Hematopoietic multipotent progenitor cell treated with erythropoietin and hydrocortisone succinate and interleukin-3 and kit ligand, for 4 days (in vitro differentiated cells): ENCODE results near the gene CNOT6L.
A peak's percentile ranks its signal among the peaks of the same experiment; 100 is the strongest.

ENCODE experiments used
- DNase-seq: peaks from one replicate; pipeline ENCODE4 v3.0.0-alpha.2; 2015

Gene CNOT6L

GRCh38 chr4:77818602-77819403 is at the start of gene CNOT6L:
Gene CNOT6L (minus strand): TSS chr4:77819368. CDS start chr4:77819308, 60 bp downstream.
- peak; percentile 85 for DNase-seq

- no peak for DNase-seq
Measured at GRCh38 chr4:77865259-77865658, 46.1 kb upstream of the CNOT6L start.

- peak; percentile 54 for DNase-seq
Measured at GRCh38 chr4:77863341-77863740, 44.2 kb upstream of the CNOT6L start.

GRCh38 chr4:77862478-77863216 is 43.5 kb upstream of the CNOT6L start, which contains the start of gene MRPL1:
Gene MRPL1 (plus strand): TSS chr4:77862830. CDS start chr4:77862849, 19 bp downstream.
- DNase-seq = peak; percentile 99

- DNase-seq = no peak
Measured at GRCh38 chr4:77861495-77861894, 42.3 kb upstream of the CNOT6L start.

- DNase-seq = no peak
Measured at GRCh38 chr4:77859256-77859655, 40.1 kb upstream of the CNOT6L start.

GRCh38 chr4:77856152-77856551 is 37.0 kb upstream of the CNOT6L start:
- no peak for DNase-seq

GRCh38 chr4:77854431-77855111 is 35.4 kb upstream of the CNOT6L start:
- peak; percentile 68 for DNase-seq

- DNase-seq = peak; percentile 91
Measured at GRCh38 chr4:77852892-77853495, 33.8 kb upstream of the CNOT6L start.

GRCh38 chr4:77849278-77849965 is 30.3 kb upstream of the CNOT6L start:
- DNase-seq = no peak

- no peak for DNase-seq
Measured at GRCh38 chr4:77848508-77848907, 29.3 kb upstream of the CNOT6L start.

GRCh38 chr4:77845929-77846328 is 26.8 kb upstream of the CNOT6L start:
- DNase-seq = no peak

GRCh38 chr4:77845400-77845799 is 26.2 kb upstream of the CNOT6L start:
- DNase-seq = no peak

GRCh38 chr4:77844363-77844762 is 25.2 kb upstream of the CNOT6L start:
- no peak for DNase-seq

GRCh38 chr4:77843628-77844027 is 24.5 kb upstream of the CNOT6L start:
- no peak for DNase-seq

GRCh38 chr4:77834403-77834802 is 15.2 kb upstream of the CNOT6L start:
- DNase-seq = no peak

- no peak for DNase-seq
Measured at GRCh38 chr4:77833126-77833724, 14.1 kb upstream of the CNOT6L start.

- DNase-seq = peak; percentile 8
Measured at GRCh38 chr4:77827343-77827742, 8.2 kb upstream of the CNOT6L start.

GRCh38 chr4:77826275-77826674 is 7.1 kb upstream of the CNOT6L start:
- DNase-seq = no peak

- peak; percentile 29 for DNase-seq
Measured at GRCh38 chr4:77821775-77822174, 2.6 kb upstream of the CNOT6L start.

GRCh38 chr4:77820649-77821561 is 1.7 kb upstream of the CNOT6L start:
- peak; percentile 59 for DNase-seq
